Measurements from ENCODE around the gene DVL1. TPM values are rescaled to one million over a fixed set of nuclear protein-coding genes. Genes with fewer than 3 reads are reported as not detected.

DVL1 gene
- total and polyA plus RNA-seq, 8 donors: 41.3 to 229 (median 72.2) TPM

- Histone ChIP-seq H3K27ac (peak overlapping the region in 2 of 5 donors; percentile 13 to 86), H3K36me3 (peaks cover 7 to 53% (median 41%) of the 10 kb centered on the region in 4 donors), H3K9me3 (no peaks in the 10 kb centered on the region), H3K27me3 (no peaks in the 10 kb centered on the region), H3K4me1 (peaks cover 58 to 84% (median 79%) of the 10 kb centered on the region in 4 donors), H3K4me3 (peak overlapping the region in 1 of 4 donors; percentile 16)
- 86 to 100% (median 95%) methylated on average over 2 to 8 of the region's 8 CpGs for WGBS, 5 donors
- DNase-seq: no peak
- intact Hi-C loops (cut with DNase I; ENCODE audit: low total_unique reads): no loop called here
- no peak for TF ChIP-seq POLR2A (IDR thresholded peaks at IDR 0.05)
- no peak for TF ChIP-seq CTCF (IDR thresholded peaks at IDR 0.05)
- no peak for TF ChIP-seq EP300 (IDR thresholded peaks at IDR 0.05)
- TF ChIP-seq POLR2AphosphoS5 (IDR thresholded peaks at IDR 0.05): no peak
These were observed 27.7 kb downstream of the DVL1 start for GRCh38 chr1:1321477-1321876.

GRCh38 chr1:1320666-1321448 is 28.4 kb downstream of the DVL1 start:
- intact Hi-C loops (cut with DNase I; ENCODE audit: low total_unique reads): no loop called here
- WGBS, 5 donors: 64 to 82% (median 74%) methylated on average over 11 to 23 of the region's 23 CpGs
- peak overlapping the region in 2 of 5 donors; percentile 13 to 86 for H3K27ac ChIP-seq

GRCh38 chr1:1319646-1319941 is 29.6 kb downstream of the DVL1 start:
- no peak for DNase-seq
- no peak for TF ChIP-seq CTCF (IDR thresholded peaks at IDR 0.05)
- TF ChIP-seq POLR2AphosphoS5 (IDR thresholded peaks at IDR 0.05): no peak
- TF ChIP-seq EP300 (IDR thresholded peaks at IDR 0.05): no peak
- TF ChIP-seq POLR2A (IDR thresholded peaks at IDR 0.05): no peak
- H3K36me3 ChIP-seq: peaks cover 14 to 62% (median 52%) of the 10 kb centered on the region in 4 donors
- 84 to 91% (median 88%) methylated on average over 13 of the region's 13 CpGs for WGBS, 5 donors
- no peaks in the 10 kb centered on the region for H3K9me3 ChIP-seq
- H3K4me3 ChIP-seq: no peak overlapping the region
- no peaks in the 10 kb centered on the region for H3K27me3 ChIP-seq
- intact Hi-C loops (cut with DNase I; ENCODE audit: low total_unique reads): no loop called here
- peaks cover 44 to 82% (median 70%) of the 10 kb centered on the region in 4 donors for H3K4me1 ChIP-seq
- H3K27ac ChIP-seq: peak overlapping the region in 4 of 5 donors; percentile 29 to 86 (median 72)

More at GRCh38 chr1:1320666-1321448, 28.4 kb downstream of the DVL1 start:
- no peaks in the 10 kb centered on the region for H3K27me3 ChIP-seq
- H3K4me3 ChIP-seq: peak overlapping the region in 1 of 4 donors; percentile 16
- H3K36me3 ChIP-seq: peaks cover 7 to 54% (median 44%) of the 10 kb centered on the region in 4 donors
- peaks cover 51 to 84% (median 76%) of the 10 kb centered on the region in 4 donors for H3K4me1 ChIP-seq
- no peak for DNase-seq
- H3K9me3 ChIP-seq: no peaks in the 10 kb centered on the region
- TF ChIP-seq EP300 (IDR thresholded peaks at IDR 0.05) (no peak), CTCF (IDR thresholded peaks at IDR 0.05) (no peak), POLR2A (IDR thresholded peaks at IDR 0.05) (no peak), POLR2AphosphoS5 (IDR thresholded peaks at IDR 0.05) (no peak)

GRCh38 chr1:1318777-1319645 is 30.2 kb downstream of the DVL1 start:
- H3K27me3 ChIP-seq: no peaks in the 10 kb centered on the region
- no peak for DNase-seq
- TF ChIP-seq EP300 (IDR thresholded peaks at IDR 0.05) (no peak), POLR2A (IDR thresholded peaks at IDR 0.05) (no peak), CTCF (IDR thresholded peaks at IDR 0.05) (no peak), POLR2AphosphoS5 (IDR thresholded peaks at IDR 0.05) (no peak)
- H3K36me3 ChIP-seq: peaks cover 20 to 68% (median 58%) of the 10 kb centered on the region in 4 donors
- peak overlapping the region; percentile 5 to 86 (median 67) for H3K27ac ChIP-seq
- H3K9me3 ChIP-seq: no peaks in the 10 kb centered on the region
- no peak overlapping the region for H3K4me3 ChIP-seq
- intact Hi-C loops (cut with DNase I; ENCODE audit: low total_unique reads): no loop called here
- H3K4me1 ChIP-seq: peaks cover 44 to 82% (median 68%) of the 10 kb centered on the region in 4 donors
- 88 to 91% (median 90%) methylated on average over 36 of the region's 36 CpGs for WGBS, 5 donors
